Right lobe of liver (tissue), 4 donors: ENCODE results near the gene MICU1.

Experiments
- POLR2A ChIP-seq: fragments of 450-650 bp; IDR thresholded peaks from one replicate; pipeline ENCODE4 v1.6.1; 2017; ENCODE audit warnings: antibody characterized with exemption, mild to moderate bottlenecking
- TF ChIP-seq, protein P1 (sequence below), 4 donors: fragments of 200-600 bp in 3 of 4; fragments of 450-650 bp in 1 of 4; IDR thresholded peaks; one replicate each; pipeline versions ENCODE4 v1.5.1 to v1.8.0; 2016 to 2022; ENCODE audit warnings: antibody characterized with exemption in 4 of 4, mild to moderate bottlenecking in 2 of 4
- donor health status: DM: no; HTN: no; CAD: no.
- donor health status: DM: no; HTN: no; CAD: no.
- donor health status: DM: no; HTN: yes; CAD: no.

- TF ChIP-seq, protein P1, sequence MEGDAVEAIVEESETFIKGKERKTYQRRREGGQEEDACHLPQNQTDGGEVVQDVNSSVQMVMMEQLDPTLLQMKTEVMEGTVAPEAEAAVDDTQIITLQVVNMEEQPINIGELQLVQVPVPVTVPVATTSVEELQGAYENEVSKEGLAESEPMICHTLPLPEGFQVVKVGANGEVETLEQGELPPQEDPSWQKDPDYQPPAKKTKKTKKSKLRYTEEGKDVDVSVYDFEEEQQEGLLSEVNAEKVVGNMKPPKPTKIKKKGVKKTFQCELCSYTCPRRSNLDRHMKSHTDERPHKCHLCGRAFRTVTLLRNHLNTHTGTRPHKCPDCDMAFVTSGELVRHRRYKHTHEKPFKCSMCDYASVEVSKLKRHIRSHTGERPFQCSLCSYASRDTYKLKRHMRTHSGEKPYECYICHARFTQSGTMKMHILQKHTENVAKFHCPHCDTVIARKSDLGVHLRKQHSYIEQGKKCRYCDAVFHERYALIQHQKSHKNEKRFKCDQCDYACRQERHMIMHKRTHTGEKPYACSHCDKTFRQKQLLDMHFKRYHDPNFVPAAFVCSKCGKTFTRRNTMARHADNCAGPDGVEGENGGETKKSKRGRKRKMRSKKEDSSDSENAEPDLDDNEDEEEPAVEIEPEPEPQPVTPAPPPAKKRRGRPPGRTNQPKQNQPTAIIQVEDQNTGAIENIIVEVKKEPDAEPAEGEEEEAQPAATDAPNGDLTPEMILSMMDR (IDR thresholded peaks at IDR 0.05), result no peak
- no peak for TF ChIP-seq POLR2A
Measured at GRCh38 chr10:72365106-72365895, 260.6 kb downstream of the MICU1 start.
